GM21723 (cell line): Measurements from ENCODE around the gene ZP1.

Experiments
- ATAC-seq: cut with Tn5 transposase; IDR thresholded peaks from one replicate; pipeline ENCODE4 v1.9.1; 2021; ENCODE audit warnings: mild to moderate bottlenecking, moderate library complexity; ENCODE audit not compliant: unreplicated experiment

The ZP1 gene

DNA sequence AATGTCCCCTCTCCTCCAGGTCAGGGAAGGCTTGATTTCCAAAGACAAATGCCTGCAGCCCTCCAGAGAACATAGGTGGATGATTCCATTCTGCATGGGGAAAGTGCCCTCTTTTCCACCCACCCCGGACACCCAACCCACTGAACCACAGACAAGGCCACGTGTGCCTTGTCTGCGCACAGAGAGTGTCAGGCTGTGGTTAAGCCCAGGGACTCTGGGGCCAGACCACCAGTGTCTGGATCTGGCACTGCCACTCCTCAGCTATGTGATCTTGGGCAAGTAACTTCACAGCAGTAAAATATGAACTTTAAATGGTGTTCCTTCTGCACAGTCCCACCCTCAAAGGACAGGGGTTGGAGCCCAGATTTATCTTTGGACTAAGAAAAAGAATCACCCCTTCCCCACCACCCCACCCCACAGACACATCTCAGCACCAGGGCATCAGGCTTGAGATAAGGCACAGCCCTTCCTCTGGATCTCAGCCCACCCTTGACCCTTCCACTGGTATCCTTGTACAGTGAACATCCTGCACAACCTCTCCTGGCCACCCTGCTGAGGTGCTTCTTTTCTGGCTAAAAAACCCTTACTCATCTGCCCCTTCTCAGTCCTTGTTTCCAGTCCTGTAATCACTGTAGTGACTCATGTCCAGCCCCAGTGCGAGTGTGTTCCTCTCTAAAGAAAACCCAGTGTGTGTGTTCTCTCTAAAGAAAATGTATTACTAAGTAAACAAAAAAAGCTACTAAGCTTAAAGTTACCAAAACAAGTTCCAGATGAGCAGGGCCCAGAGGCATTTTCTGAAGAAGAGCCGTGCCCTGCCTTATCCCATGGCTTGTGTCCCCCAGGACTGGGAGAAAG lies 9.7 kb upstream of the ZP1 start:
- no peak for ATAC-seq

DNA sequence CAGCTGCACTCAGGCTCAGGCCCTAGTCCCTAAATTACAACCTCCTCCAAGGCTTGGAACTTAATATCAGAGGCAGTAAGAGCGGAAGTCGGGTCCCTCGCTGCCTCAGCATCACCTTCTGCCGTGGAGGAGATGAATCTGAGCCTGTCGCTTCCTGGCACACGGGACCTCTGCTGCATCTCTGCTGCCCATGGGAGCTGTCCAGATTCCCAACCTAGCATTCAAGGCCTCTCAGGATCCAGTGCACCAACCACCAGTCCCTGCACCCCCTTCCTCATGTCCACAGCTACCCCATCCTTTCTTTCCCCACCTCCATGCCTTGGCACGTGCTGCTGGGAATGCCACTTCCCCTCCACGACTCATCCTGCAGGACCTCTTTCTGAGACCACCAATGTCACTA lies 9.1 kb upstream of the ZP1 start:
- no peak for ATAC-seq

DNA sequence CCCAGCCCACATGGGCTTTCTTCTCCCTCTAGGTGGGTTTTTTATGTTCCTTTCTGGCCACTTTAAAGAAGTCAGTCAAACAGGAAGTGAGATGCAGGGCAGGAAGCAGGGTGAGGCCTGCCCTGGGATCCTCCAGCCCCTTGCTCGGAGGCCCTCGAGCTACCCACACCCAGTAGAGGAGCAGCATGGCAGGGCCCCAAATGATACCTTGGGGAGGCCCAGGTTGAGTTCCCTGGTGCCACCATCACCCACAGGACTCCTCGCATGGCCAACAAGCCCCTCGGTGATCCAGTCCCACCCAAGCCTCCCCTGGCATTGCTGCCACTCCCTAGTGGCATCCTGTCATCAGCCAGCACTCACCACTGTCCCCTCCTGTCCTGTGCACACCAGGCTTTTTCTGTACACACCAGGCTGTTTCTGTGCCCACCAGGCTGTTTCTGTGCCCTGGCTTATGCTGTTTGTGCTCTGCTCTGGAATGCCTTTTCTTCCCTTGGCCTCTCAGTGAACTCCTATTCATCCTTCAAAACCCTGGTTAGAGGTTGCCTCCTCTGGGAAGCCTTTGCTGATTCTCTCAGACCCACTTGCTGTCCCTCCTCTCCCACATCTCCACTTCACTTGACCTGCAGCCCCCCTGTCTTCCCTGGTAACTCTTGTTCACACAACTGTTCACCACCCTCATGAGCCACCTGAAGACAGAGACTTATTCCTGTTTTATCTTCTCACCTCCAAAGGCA lies 8.4 kb upstream of the ZP1 start:
- no peak for ATAC-seq

DNA sequence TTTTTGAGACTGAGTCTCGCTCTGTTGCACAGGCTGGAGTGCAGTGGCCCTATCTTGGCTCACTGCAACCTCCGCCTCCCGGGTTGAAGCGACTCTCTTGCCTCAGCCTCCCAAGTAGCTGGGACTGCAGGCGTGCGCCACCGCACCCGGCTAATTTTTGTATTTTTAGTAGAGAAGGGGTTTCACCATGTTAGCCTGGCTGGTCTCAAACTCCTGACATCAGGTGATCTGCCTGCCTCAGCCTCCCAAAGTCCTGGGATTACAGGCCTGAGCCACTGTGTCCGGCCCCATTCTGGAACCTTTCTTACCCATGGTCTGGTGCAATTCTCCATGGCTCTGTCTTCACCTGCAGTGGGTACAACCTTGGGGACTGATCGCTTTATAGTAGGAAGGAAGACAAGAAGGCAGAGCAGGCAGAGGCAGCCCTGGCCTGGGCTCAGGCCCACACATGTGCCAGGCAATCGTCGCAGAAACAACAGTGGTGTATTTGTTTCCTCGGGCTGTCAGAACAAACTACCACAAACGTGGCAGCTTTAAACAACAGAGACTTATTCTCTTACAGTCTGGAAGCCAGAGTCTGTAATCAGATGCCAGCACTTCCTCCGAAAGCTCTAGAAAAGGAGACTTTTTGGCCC lies 7.6 kb upstream of the ZP1 start:
- no peak for ATAC-seq

DNA sequence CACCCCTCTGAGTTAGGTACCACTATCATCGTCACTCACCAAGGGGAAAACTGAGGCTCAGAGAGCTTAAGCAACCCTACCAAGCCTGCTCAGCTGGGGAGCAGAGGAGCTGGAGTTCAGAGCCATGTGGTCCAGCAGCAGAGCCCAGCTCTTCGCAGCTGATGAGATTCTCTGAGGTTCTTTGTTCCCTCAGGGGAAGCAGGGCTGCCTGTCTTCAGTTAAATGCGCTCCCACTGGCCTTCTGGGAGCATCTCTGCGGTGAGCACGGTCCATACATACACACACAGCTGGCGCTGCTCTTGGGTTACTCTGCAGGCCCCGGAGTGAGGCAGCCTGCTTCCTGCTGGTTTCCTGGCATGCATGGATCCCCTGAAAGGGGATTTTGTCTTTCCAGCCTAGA lies 6.4 kb upstream of the ZP1 start:
- no peak for ATAC-seq

DNA sequence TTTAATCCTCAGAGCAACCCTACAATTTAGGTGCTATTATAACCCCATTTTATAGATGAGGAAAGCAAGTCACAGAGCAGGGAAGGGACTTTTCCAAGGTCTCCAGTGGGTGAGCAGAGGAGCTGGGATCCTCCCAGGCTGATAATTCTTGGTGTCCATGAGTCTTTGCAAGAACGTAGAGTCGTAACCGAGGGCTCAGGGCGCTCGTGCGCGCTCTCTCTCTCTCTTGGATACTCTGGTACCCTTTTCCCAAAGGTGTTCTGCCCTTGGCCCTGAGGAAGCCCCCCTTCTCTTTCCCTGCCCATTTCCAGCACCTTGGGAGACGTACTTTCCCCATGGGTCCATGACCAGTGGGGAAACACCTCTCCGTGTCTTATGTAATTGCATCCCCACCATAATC lies 5.2 kb upstream of the ZP1 start:
- no peak for ATAC-seq

DNA sequence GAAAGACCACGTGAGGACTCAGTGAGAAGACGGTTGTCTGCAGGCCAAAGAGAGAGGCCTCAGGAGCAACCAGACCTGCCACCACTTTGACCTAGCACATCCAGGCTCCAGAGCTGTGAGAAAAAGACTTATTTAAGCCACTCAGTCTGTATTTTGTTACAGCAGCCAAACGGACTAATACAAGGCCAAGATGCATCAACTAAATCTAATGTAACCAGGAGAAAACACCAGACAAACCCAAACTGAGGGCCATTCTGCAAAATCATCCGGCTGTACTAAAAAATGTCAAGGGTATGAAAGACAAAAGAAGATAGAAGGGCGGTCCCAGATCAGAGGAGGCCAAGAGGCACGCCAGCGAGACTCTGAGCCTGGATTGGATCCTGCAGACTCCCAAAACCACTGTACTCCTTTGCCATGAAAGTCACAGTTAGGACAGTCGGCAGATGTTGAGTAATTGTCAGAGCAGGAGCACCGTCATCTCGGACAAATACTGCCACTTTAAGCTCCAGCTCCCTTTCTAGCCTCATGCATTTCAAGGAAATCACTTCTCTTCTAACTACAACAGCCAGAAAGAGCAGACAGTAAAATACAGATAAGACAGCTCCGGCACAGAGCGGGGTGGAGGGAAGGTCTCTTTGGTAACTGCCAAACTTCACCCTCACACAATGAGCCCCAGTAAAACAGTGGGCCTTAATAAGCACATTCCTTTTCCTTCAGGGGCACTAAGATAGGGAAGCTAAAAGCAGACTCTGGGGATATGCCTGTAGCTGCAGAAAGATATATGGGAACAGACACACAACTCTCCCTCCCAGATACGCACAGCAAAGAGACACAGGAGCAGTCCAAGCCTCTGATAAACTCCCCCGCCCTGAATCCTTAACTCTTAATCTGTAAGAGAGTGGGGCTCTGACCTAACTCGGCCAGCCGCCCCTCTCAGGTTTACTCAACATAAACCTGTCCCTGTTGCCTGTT lies 3.5 kb upstream of the ZP1 start:
- ATAC-seq, result no peak

DNA sequence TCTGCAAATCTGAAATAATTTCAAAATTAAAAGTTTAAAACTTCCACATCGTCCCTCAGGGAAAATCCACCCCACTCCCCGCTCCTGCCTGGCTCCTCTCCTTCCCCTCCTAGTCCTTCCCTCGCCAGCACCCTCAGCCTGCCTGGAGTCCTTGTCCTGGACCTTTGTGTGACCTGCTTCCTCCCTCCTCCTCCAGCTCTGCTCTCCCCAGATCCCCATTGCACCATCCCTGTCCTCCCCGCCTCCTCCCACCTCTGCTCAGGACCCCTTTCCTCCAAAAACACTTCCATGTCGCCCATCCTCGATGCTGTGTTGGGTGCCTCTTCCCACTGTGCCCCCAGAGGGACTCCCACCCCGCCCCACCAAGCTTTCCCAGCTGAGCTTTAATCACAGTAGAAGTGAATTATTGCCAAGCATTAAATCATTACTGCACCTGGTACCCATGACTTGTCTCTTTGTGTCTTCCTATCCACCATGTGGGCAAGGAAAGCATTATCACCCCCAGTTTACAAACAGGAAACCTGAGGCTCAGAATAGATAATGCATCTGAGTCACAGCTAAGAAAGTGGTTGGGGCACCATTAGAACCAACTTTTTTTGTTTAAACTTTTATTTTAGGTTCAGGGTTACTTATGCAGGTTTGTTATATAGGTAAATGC lies 2.4 kb upstream of the ZP1 start:
- no peak for ATAC-seq

DNA sequence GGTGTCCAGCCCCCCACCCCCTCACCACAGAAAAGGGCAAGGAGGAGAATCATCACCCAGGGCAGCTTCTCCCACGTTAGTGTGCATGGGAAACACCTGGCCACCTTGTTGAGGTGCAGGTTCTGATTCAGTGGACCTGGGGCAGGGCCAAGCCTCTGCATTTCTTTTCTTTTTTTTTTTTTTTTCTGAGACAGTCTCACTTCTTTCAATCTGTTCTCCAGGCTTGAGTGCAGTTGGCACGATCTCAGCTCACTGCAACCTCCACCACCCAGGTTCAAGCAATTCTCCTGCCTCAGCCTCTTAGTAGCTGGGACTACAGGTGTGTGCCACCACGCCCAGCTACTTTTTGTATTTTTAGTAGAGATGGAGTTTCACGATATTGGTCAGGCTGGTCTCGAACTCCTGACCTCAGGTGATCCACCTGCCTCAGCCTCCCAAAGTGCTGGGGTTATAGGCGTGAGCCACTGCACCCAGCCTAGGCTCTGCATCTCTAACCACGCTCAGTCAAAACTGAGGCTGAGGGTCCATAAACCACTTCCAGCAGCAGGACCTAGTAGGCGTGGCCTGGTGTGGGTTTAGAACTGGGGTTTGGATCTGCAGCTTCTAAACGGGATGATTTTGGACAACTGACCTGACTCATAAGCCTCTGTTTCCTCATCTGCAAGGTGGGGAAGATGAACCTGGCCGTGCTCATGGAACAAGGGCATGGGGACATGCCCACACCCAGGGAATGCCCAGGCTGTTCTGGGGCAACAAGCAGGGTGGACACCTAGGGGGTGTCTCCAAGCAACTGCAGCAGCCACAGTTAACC lies 734 bp downstream of the ZP1 start:
- no peak for ATAC-seq

DNA sequence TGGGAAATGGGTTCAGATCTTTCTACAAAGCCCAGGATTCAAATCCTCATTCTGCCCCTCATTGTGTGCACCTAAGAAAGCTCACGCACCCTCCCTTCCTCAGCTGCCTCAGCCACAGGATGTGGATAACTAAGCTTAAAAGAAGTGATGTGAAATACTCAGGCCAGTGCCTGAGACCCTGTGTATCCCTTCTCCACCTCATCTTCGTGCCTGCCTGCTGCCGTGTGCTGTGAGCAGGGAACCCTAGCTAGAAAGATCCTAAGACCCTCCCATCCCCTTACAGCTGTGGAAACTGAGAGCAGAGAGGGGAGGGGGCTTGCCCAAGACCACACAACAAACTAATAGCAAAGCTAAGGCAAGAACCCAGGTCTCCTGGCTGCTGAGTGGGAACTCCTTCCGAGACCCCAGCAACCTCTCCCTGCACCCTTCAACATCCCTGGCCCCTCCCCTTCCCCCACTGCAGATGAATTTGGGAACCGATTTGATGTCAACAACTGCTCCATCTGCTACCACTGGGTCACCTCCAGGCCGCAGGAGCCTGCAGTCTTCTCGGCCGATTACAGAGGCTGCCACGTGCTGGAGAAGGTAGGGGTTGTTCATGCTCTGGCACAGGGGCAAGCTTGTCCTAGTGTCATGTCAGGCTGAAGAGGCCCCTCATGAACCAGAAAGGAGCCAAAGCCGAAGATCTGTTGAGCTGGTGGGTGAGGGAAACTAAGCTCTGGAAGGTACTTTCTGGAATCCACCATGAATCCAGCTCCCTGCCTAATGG lies 1.5 kb downstream of the ZP1 start:
- ATAC-seq, result no peak

DNA sequence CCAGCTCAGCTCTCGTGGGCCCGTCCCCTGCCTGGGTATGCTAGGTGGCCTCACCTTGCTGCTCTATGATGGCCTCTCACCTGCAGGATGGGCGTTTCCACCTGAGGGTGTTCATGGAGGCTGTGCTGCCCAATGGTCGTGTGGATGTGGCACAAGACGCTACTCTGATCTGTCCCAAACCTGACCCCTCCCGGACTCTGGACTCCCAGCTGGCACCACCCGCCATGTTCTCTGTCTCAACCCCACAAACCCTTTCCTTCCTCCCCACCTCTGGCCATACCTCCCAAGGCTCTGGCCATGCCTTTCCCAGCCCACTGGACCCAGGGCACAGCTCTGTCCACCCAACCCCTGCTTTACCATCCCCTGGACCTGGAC lies 2.1 kb downstream of the ZP1 start:
- no peak for ATAC-seq

DNA sequence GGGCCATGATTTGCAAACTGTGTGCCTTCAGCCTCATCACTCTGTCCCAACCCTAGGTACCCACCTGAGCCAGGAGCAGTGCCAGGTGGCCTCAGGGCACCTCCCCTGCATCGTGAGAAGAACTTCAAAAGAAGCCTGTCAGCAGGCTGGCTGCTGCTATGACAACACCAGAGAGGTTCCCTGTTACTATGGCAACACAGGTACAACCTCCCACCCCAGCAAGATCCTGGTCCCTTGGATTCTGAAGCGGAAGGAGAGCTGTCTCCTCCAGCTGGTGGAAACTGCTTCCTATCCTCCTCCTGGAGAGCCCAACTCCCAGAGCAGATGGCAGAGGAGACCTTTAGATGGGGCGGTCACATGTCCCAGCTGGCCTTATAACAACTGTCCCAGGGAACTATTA lies 2.9 kb downstream of the ZP1 start:
- ATAC-seq, result no peak

DNA sequence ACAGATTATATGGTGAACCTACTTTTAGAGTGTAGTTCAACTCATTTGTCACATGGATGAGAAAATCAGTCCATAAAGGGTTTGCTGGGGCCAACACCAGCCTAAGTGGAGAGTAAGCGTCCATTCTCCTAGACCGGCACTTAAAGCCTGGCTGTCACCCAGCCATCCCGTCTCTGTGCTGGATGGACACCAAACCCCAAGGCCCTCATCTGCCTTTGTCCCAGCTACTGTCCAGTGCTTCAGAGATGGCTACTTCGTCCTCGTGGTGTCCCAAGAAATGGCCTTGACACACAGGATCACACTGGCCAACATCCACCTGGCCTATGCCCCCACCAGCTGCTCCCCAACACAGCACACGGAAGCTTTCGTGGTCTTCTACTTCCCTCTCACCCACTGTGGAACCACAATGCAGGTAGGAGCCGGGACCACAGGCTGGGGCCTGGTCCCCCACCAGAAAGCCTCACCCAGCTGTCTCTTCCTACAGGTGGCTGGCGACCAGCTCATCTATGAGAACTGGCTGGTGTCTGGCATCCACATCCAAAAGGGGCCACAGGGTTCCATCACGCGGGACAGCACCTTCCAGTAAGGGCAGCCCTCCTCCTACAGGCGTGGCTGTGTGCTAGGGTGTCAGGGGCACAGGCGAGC lies 3.5 kb downstream of the ZP1 start:
- ATAC-seq, result no peak

DNA sequence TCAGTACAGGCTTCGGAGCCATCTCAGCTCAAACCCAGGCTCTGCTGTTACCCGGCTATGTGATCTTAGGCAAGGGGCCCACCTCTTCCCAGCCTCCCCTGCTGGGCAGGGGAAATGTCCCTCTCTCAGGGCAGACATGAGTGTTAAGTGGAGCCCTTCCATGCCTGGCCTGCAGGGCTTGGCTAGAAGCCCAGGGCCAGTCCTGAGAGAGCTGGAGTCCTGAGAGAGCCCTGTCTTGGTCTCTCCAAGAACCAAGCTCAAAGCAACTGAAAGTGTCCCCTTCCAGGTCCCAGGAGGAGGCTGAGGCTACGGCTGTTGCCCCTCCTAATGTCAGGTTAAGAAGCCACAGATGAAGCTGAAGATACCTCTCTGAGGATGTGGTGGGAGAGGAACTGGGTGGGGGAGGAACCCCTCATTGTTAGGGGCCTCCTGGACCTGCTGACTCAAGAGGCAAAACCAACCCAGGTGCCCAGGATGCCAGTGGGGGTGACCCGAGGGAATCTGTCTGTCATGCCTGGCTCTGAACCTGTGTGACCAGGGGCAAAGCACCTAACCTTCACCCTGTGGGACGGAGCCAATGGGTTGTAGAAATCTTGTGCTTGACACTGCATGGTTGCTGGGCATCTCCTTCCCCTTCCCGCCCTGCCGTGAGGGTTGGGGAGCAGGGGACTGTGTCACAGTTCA lies 4.2 kb downstream of the ZP1 start:
- ATAC-seq, result no peak

DNA sequence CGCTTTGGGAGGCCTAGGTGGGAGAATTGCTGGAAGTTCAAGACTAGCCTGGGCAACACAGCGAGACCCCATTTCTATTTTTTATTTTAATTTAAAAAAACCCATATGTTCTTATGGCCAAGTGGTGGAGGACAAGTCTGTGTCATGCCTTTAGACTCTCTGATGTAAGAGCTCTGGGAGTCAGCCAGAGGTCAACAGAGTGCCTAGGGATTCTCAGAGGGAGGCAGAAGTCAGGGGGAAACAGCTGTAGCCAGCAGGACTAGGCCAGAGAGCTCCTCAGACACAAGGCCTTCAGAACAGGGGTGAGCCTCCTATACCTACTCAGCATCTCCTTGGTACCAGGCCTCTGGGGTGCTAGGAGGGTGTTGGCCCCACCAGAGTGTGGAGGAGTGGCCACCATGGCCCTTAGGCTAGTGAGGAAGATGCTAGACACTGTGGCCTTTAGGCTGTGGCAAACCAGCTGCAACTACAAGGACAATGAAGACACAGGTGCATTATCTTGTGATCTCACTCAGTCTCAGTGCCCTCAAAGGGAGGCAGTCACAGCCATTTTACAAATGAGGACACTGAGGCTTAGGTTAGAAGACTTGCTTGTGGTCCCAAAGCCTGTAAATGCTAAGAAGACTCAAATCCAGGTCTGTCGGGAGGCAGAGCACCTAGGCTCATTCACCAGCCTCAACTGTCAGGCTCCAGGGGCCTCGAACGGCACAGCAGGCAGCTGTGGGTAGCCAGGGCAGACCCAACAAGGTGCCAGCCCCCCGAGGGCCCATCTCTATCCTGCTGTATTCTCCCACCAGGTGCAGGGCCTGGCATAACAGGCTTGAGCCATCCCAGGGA lies 5.0 kb downstream of the ZP1 start:
- no peak for ATAC-seq

DNA sequence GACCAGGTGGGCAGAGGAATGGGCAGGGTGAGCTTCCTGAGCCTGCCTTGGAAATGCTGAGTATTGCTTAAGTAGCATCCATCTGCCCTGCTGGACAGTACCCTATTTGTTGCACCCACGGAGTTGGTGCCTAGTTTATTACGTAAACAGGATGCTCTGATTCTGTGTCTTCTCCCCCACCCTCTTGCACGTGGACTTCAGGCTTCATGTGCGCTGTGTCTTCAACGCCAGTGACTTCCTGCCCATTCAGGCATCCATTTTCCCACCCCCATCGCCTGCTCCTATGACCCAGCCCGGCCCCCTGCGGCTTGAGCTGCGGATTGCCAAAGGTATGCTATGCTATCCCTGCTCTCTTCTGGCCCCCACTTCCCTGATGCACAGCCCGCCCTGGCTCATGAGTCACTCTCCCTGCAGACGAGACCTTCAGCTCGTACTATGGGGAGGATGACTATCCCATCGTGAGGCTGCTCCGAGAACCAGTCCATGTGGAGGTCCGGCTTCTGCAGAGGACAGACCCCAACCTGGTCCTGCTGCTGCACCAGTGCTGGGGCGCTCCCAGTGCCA lies 5.7 kb downstream of the ZP1 start:
- no peak for ATAC-seq

DNA sequence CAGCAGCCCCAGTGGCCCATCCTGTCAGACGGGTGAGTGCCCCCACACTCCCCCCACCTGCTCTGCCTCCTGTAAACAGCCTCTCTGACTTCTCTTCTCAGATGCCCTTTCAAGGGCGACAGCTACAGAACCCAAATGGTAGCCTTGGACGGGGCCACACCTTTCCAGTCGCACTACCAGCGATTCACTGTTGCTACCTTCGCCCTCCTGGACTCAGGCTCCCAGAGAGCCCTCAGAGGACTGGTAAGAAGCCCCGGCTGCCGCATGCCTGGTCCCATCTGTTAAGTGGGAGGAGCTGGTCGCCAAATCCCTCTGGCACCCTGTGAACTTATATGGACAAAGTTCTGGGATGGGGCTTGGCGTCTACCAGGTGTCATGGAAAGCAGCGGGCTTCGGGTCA lies 6.2 kb downstream of the ZP1 start:
- no peak for ATAC-seq
